HG03175 (cell line): ENCODE data around the gene FLT1.

Experiments
- ATAC-seq: cut with Tn5 transposase; IDR thresholded peaks from one replicate; pipeline ENCODE4 v1.9.1; 2021; ENCODE audit warnings: mild to moderate bottlenecking, moderate library complexity; ENCODE audit not compliant: unreplicated experiment

Gene FLT1

GRCh38 chr13:28392896-28393505 lies 101.9 kb downstream of the FLT1 start:
- ATAC-seq, result no peak

GRCh38 chr13:28392428-28392827 lies 102.5 kb downstream of the FLT1 start:
- no peak for ATAC-seq

- no peak for ATAC-seq
These were observed 107.0 kb downstream of the FLT1 start for GRCh38 chr13:28387740-28388501.

- no peak for ATAC-seq
These were observed 109.6 kb downstream of the FLT1 start for GRCh38 chr13:28385362-28385761.

GRCh38 chr13:28384789-28385188 lies 110.1 kb downstream of the FLT1 start:
- ATAC-seq, result peak; percentile 51

- ATAC-seq, result no peak
These were observed 114.6 kb downstream of the FLT1 start for GRCh38 chr13:28380319-28380718.

- no peak for ATAC-seq
These were observed 115.4 kb downstream of the FLT1 start for GRCh38 chr13:28379371-28380083.

GRCh38 chr13:28376604-28377003 lies 118.3 kb downstream of the FLT1 start:
- no peak for ATAC-seq

- no peak for ATAC-seq
These were observed 119.5 kb downstream of the FLT1 start for GRCh38 chr13:28375250-28375930.

GRCh38 chr13:28373810-28374209 lies 121.1 kb downstream of the FLT1 start:
- ATAC-seq, result no peak

- no peak for ATAC-seq
These were observed 124.5 kb downstream of the FLT1 start for GRCh38 chr13:28370448-28370847.

GRCh38 chr13:28358708-28359107 lies 136.2 kb downstream of the FLT1 start:
- no peak for ATAC-seq

- ATAC-seq, result peak; percentile 46
These were observed 137.0 kb downstream of the FLT1 start for GRCh38 chr13:28357911-28358433.

- ATAC-seq, result no peak
These were observed 137.6 kb downstream of the FLT1 start for GRCh38 chr13:28357247-28357825.

GRCh38 chr13:28356561-28357021 lies 138.3 kb downstream of the FLT1 start:
- no peak for ATAC-seq

- no peak for ATAC-seq
These were observed 139.0 kb downstream of the FLT1 start for GRCh38 chr13:28355822-28356371.

GRCh38 chr13:28355046-28355821 lies 139.7 kb downstream of the FLT1 start:
- ATAC-seq, result no peak

GRCh38 chr13:28353679-28354078 lies 141.2 kb downstream of the FLT1 start:
- ATAC-seq, result no peak

GRCh38 chr13:28349907-28350654 lies 144.8 kb downstream of the FLT1 start:
- ATAC-seq, result no peak
